IPS-18c (cell line): ENCODE measurements around the gene MUC5AC.

Experiments used
- H3K4me3 ChIP-seq: 2 replicates; pipeline ENCODE4 v1.7.0; 2013; ENCODE audit warnings: low read depth, mild to moderate bottlenecking, low read length, moderate library complexity; ENCODE audit not compliant: insufficient read depth
- H3K9me3 ChIP-seq: one replicate; pipeline ENCODE4 v1.6.1; 2013; ENCODE audit warnings: mild to moderate bottlenecking, low read length, moderate library complexity; ENCODE audit not compliant: control insufficient read depth, insufficient read depth

Gene MUC5AC

DNA sequence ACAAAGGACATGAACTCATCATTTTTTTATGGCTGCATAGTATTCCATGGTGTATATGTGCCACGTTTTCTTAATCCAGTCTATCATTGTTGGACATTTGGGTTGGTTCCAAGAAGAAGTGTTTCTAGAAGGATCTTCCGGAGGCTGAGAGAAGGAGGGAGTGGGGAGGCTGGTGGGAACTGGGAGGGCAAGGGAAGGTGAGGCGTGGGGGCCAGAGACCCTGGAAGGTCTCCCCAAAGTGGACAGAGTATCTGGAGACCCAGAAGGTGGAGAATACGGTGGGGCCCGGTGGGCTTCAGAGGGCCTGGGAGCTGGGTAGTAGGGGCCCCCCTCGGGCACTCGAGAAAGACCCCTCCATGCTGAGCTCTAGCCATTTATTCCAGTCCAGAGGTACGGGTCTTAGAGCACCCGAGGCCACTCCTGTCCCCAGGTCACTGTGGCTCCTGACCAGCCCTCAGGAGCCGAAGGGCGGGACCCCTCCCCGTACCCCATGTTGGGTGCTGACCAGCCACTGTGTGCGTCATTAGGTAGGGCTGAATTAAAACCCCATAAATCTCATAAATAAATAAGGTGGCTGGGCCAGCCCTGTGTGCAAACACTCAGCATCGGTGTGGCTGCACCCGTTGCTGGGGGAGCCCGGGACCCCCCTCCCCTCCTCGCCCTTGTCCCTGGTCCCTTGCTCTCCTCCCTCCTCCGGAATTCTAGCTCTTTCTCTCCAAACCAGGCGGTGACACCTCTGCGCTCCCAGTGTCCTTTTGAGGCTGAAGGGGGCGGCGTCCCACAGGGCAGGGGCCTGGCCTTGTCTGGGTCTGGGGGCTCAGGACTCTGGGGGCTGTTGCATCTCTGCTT lies 38.8 kb upstream of the MUC5AC start:
- Histone ChIP-seq H3K4me3 (no peak overlapping the region), H3K9me3 (no peaks in the 10 kb centered on the region)

DNA sequence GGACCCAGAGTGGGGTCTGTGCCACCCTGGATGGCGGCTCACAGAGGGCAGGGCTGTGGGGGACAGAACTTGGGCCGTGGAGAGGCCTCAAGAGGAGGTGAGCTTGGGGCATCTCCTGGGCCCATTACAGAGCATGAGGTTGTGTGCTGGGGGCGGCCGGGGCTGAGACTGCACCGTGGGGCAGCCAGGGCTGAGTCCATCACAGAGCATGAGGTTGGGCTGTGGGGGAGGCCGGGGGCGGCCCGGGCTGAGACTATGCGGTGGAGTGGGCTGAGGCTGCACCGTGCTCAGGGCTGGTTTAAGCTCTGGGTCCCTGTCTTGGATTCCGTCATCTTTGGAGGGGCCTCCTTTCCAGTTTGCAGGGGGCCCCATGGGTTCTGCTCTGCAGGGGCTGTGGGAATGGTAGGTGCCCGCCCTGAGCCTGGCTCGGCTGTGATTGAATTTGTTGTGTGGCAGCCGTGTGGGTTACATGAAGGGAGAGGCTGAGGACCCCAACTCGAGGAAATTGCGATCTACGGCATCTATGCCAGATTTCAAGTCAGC lies 38.1 kb upstream of the MUC5AC start:
- H3K9me3 ChIP-seq: no peaks in the 10 kb centered on the region
- H3K4me3 ChIP-seq: no peak overlapping the region

DNA sequence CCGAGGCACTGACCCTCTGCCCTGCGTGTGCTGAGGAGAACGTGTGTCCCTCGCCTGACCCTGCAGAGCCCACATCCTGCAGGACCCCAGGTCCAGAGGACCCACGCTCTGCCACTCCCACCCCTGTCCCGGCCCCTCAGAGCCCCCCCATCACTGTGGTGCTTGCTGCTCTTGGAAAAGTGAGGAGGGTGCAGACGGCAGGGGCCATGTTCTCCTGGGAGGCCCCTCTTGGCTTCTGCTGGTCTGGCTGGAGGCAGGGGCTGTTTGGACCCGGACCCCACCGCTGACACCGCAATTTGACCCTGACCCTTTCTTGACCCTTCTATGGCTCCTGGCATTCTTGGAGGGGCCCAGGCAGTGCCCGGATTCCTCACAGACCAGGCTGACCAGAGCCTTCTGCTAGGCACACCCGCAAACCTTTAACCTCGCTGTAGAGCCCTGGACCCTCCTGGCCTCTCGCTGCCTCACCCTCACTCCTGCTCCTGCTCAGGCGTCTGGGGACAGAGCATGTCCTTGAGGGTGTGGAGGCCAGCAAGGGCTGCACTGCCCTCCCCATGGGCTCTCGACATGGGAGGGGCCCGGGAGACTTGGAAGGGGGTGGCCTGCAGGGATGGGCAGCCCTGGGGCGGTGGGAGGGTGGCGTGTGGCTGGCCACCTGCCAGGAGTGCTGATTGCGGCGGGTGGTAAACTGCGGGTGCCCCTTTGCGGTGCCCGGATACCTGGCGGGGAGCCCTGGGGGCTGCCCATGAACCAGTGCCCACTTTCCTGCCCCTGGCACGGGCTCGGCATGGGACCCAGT lies 37.0 kb upstream of the MUC5AC start:
- Histone ChIP-seq H3K4me3 (no peak overlapping the region), H3K9me3 (no peaks in the 10 kb centered on the region)

DNA sequence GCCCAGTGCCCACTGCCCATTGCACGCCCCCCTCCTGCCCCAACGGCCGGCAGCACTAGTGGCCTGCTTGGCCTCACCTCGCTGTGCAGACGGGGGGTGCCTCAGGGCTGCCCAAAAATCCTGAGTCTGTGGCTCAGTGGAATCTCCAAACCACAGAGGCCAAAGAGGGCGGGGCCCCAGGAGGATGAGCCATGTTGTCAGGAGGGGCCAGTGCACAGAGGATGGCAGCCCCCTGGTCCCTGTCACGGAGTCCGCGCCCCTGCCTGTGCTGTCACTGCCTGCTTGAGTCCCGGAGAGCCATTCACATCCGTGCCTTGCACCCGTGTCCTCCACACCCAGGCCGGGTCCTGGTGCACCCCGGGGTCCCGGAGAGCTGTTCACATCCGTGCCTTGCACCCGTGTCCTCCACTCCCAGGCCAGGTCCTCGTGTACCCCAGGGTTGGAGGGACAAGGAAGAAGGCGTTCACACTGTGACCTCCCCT lies 36.4 kb upstream of the MUC5AC start:
- no peaks in the 10 kb centered on the region for H3K9me3 ChIP-seq
- H3K4me3 ChIP-seq: no peak overlapping the region

DNA sequence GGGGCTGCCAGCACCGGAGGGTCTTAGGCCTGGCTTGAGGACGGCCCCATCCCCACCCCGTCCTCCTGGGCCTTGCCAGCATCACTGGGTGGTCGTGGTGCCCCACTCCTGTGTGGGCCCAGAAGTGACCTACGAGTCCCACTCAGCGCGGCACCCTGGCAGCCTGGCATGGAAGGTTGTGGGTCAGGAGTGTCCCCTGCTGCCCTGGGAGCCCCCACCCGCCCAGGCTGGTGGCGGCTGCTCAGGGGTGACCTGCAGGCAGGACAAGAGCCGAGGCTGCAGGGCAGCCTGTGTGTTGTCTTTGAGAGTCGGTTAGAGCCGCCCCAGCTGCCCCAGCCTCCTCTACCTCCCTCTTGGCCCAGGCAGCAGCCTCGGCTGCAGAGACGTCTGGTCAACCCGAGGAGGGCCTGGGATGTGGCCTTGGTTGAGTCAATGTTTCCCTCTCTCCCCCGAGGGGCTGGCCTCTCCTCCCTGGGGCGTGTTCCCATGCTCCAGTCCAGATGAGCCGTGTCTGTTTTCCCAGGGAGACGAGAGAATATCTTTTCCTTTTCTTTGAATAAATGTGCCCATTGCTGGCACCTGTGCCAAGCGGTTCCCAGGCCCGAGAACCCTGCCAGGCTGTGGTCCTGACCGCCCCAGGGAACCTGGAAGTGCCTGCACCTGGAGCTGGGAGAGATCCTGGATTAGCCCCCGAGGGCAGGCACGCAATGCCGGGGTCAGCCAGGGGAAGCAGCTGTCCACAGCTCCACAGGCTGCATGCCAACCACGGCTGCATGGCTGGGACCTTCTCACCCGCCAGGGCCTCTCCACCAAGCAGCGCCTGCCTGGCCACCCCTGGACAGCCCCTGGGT lies 35.7 kb upstream of the MUC5AC start:
- H3K9me3 ChIP-seq: no peaks in the 10 kb centered on the region
- H3K4me3 ChIP-seq: no peak overlapping the region

DNA sequence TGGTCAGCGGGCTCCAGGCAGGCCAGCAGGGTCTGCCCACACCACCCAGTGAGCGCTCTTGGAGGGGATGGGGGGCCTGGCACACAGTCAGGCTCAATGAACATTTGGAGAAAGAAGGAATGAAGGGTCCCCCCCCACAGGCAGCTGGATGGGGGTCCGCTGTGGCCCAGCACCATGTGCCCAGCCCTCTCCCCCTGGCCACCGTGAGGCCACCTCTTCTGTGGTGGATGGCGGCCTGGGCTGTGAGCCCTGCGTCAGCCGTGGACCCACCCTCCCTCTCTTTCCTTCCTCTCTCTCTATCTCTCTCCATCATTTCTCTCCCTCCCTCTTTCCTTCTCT lies 35.1 kb upstream of the MUC5AC start:
- no peak overlapping the region for H3K4me3 ChIP-seq
- no peaks in the 10 kb centered on the region for H3K9me3 ChIP-seq

DNA sequence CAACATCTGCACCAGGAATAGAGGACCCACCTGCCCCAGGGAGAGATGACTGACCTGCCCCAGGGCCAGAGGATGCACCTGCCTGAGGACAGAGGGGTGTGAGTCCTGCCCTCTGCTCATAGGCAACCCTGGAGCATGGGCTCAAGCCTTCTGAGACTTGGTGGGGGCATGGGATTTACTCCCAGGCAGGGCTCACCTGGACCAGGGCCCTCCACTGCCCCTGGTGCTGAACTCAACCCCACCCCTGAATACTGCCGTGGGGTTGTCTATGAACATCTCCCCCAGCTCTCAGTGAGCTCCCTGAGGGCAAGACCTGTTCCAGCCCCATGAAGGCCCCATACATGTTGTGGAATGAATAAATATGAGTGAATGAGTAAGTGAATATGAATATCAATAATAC lies 33.8 kb upstream of the MUC5AC start:
- Histone ChIP-seq H3K9me3 (no peaks in the 10 kb centered on the region), H3K4me3 (no peak overlapping the region)

DNA sequence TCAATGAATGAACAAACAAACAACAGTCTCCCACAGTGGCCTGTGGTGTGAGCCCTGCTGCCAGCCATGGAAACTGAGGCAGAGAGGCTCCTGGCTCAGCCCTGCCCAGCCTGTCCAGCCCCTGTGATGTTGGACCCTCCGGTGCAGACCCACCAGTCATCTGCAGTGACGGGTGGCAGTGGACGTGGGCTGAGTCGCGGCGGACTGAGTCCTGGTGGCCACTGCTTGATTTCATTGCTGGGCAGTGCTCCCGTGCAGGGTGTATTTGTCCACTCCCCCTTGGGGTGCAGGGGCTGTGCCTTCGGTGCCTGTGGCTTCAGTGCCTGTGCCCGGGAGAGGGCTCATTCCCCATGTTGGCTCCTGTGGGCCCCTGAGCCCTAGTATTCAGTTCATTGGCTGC lies 31.9 kb upstream of the MUC5AC start:
- Histone ChIP-seq H3K4me3 (no peak overlapping the region), H3K9me3 (no peaks in the 10 kb centered on the region)

DNA sequence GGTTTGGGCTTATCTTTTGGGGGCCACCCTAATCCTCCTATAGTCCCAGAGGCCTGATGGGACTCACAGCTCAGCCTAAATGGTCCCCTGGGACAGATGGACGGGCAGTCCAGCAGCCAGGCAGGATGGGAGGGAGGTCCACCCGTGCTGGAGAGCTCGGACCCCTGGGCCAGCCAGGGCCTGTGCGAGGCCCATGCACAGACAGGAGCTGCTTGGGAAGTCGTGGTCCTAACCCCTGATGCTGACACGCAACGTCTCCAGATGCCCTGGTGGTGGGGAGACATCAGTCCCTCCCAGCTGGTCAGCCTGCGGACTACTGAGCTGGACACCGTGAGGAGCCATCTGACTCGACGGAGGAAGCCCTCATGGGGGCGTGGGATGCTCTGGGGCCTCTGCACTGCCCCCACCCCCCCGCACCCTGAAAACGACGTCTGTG lies 31.2 kb upstream of the MUC5AC start:
- no peaks in the 10 kb centered on the region for H3K9me3 ChIP-seq
- no peak overlapping the region for H3K4me3 ChIP-seq

DNA sequence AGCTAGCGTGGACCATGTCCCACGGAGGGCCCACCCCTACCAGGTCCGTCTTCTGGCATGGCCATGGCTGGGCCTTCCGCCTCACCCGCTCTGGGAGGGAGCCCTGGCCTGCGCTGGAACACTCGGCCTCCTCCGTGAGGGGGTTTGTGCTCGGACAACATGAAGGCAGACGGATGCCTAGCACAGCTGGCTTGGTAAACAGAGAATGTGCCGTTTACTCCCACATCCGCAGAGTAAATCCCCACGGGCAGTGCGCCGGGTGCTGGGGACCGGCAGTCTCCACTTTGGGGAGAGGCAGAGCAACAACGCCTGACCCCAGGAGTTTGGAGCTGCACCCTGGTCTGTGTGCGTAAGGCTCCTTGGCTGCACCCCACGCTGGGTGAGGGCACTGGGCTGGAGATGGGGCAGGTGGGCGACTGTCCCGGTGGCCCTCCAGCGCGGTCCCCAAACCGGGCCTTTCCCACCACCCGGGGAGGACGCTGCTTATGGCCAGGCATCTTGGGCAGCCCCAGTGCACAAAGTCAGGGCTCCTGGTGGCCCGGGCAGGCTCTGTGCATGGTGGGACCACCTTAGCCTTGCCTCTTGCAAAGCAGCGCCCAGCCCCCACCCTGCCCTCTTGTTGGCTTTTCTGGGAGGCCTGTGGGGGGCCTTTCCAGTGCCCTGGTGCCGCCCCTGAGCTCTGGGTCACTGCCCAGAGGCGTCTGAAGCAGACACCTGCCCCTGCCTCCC lies 30.7 kb upstream of the MUC5AC start:
- Histone ChIP-seq H3K4me3 (no peak overlapping the region), H3K9me3 (no peaks in the 10 kb centered on the region)

DNA sequence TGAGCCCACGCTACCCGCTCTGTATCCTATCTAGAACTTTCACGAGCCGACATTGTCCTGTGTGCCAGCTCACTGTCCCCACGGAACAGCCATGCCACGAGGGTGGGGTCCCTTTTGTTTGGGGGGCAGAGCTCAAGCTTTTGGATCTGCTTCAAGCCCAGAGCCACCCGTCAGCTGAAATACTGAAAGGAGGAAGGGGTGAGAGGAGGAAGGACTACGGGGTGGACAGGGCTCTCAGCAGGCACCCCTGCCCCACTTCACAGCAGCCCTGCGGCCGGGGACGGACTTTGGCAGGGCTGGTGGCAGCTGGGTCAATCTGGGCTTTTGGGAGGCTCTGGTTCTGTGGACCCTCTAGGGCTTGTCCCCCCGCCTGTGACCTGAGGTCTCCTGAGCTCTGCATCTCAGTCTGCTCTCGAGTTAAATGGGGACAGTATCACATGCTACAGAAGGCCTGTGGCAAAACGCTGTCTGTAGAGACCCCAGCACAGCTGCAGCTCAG lies 30.0 kb upstream of the MUC5AC start:
- Histone ChIP-seq H3K9me3 (no peaks in the 10 kb centered on the region), H3K4me3 (no peak overlapping the region)

DNA sequence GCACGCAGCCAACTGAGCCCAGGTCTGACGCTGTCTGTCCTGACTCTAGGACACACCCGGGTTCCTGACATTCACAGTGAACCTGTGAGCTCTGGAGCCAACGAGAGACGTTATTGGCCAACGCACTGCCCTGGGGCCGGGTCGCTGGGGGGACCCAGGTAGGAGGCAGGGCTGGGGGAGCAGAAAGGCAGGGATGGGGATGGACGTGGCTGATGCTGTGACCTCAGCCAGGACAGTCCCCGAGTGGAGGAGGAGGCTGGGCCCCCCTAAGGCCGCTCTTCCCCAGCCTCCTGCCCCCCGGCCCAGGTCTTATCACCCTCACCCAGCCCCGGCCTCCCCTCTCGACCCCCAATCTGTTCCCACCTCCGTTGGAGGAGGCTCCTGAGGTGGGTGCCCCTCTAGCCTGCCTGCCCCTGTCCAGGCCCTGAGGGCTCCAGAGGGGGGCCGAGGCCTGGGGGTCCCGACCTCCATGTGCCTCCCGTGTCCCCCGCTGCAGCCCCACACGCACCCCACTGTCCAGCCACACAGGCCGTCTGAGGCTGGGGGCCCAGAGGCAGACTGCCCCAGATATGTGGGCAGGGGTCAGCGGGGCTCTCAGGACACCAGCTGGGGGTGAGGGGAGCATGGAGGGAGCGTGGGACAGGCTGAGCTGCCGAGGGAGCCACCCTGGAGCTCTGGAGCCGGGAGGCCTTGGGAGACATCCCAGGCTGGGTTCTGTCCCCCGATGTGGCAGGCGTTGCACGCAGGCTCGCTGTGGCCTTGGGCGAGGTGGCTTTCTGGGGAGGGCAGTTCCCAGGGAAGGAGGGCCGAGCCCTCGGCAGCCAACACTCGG lies 29.2 kb upstream of the MUC5AC start:
- Histone ChIP-seq H3K9me3 (no peaks in the 10 kb centered on the region), H3K4me3 (no peak overlapping the region)

DNA sequence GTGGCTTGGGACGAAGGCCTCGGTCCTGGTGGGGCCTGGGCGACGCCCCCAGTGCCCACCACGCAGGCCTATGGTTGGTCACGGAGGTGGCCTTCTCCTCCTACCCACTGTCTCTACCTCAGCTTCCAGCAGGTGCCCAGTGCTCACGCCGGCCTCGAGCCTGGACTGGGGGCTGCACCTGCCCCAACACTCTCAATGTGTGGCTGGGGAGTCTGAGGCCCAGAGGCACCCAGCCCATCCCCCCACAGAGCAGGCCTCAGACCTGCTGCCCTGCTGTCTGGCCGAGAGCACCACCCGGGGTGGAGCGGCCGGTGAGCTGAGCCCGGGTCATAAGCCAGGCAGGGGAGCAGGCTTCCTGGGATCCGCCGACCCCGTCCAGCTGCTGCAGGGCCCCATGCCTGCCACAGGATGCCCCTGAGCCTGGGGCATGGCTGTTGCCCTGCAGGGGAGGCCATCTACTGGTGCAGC lies 28.6 kb upstream of the MUC5AC start:
- Histone ChIP-seq H3K9me3 (no peaks in the 10 kb centered on the region), H3K4me3 (no peak overlapping the region)

DNA sequence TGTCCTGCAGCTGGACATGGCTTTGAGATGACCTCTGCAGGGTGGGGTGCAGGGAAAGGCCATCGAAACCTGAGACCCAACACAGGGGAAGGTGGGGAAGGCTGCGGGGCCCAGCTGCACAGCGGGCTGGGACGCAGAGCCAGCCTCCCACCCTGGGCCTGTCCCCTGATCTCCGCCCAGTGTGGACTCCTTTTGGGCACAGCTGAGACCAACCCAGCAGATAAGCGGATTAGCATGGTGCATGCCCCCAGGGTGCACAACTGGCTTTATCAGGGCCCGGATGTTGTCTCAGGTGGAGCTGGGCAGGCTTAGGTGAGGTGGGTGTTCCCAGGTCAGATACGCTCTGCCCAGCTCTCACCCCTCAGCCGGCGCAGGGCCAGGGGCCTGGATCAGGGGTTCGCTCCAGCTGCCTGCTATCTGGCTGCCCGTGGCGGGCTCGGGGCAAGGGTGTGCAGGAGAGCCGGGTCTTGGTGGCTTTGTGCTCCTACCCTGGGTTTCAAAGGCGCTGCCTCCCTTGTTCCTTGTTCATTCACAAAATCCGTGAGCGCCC lies 28.1 kb upstream of the MUC5AC start:
- H3K9me3 ChIP-seq: no peaks in the 10 kb centered on the region
- H3K4me3 ChIP-seq: no peak overlapping the region

DNA sequence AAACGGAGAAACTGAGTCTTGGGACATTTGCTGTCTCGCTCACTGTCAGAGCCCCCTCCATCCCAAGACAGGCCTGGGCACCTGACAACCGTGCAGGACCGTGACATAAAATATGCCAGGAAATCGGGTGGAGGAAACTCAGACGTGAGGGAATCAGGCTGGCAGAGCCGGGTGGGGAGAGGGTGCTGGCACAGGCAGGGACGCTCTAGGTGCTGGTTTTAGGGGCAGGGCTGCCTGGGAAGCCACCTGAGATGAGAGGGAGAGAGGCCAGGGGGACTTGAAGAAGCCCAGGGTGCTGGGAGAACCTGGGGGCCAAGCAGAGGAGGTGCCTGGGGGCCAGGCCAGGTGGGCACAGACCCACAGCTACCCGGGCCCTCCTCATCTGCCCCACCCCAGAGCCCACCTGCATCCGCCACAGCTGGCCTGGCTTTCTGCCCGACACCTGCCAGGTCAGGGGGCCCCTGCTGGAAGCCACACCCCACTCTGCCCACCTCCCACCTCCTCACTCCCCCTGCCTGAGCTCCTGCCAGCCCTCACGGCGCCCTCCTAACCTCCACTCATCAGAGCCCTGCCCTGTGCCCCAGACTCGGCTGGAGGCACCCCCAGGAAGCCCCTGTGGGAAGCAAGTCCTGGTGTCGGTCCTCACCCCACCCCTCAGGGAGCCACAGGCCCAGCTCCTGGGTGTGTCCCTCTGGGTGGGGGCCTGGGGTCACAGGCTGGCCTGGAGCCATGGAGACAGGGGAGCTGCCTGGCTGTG lies 27.3 kb upstream of the MUC5AC start:
- Histone ChIP-seq H3K4me3 (no peak overlapping the region), H3K9me3 (no peaks in the 10 kb centered on the region)
